ENCODE data around the gene OR7C1.

GRCh38 chr19:14809272-14810057, 25.5 kb downstream of the OR7C1 start:
- TF ChIP-seq POLR2AphosphoS5 (IDR thresholded peaks at IDR 0.05; ENCODE audit: low read depth, low read length) = no peak
- TF ChIP-seq TAF1 (IDR thresholded peaks at IDR 0.05; ENCODE audit: borderline replicate concordance, insufficient read depth, low read length) = no peak
- no peak for TF ChIP-seq SIN3A (IDR thresholded peaks at IDR 0.05; ENCODE audit: borderline replicate concordance, insufficient read depth, low read length)
